ENCODE data around the gene SERPINC1. TPM values are rescaled to one million over a fixed set of nuclear protein-coding genes. Genes with fewer than 3 reads are reported as not detected.
A peak's percentile ranks its signal among the peaks of the same experiment; 100 is the strongest.

Gene SERPINC1
- total and polyA plus RNA-seq, 2 of the 13 experiments (the other 11 are each of a cell fraction or from before 2014, with no cell fraction given) = 142 to 205 TPM

DNA sequence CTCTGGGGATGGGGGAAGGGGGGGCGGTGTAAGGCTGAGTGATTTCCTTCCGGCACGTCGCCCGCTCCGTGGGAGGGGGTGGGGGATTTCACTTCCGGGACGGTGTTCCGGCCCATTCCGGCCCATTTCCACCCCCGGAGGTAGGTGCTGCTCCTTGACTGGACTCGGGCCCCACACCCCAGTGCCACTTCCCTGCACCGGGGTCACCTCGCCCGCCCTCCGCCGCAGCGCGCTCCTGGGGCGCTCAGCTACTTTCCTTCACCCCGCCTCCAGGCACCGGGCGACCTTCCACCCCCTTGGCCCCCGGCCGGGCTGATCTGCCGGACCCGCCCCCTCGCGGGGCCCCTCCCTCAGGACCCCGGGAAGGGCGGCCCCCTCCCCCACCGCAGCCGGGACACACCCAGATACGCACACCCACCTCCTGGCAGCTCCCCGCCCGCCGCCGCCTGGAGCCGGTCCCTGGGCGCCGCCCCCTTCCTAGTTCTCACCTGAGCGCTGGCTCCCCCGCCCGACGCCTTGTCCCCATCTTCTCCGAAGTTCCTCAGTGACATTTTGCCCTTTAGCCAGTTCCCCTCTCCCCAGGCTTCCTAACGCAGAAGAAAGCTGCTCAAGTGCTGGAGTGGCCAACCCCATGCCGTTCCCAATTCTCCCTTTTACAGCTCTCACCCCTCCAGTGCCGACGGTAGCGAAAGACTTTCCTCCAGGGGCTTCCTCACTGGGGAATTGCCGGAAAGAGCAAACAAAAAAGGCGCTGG, 48.7 kb downstream of the SERPINC1 start, which contains the start of gene ZBTB37 (continued):
- TF ChIP-seq KLF9 (CRISPR knock-in tag; IDR thresholded peaks at IDR 0.05; ENCODE audit: low read depth) (peak; percentile 65; the same call in 1 of the 2 replicates), MTF2 (CRISPR knock-in tag; IDR thresholded peaks at IDR 0.05; ENCODE audit: borderline replicate concordance) (no peak), PHF21A (CRISPR knock-in tag; IDR thresholded peaks at IDR 0.05) (peak; percentile 55; the same call in 1 of the 2 replicates), IRX3 (CRISPR knock-in tag; IDR thresholded peaks at IDR 0.05; ENCODE audit: borderline replicate concordance, low read depth) (no peak), PHF8 (CRISPR knock-in tag; IDR thresholded peaks at IDR 0.05) (peak; percentile 86), ZNF33A (CRISPR knock-in tag; IDR thresholded peaks at IDR 0.05; ENCODE audit: borderline replicate concordance) (0 out of 2 replicates have a peak, but pooled peaks have one; percentile 77), ELF1 (CRISPR knock-in tag; IDR thresholded peaks at IDR 0.05) (peak; percentile 47), ELF4 (CRISPR knock-in tag; IDR thresholded peaks at IDR 0.05; ENCODE audit: borderline replicate concordance) (peak; percentile 75), CHCHD3 (CRISPR knock-in tag; IDR thresholded peaks at IDR 0.05) (no peak), ZNF713 (CRISPR knock-in tag; IDR thresholded peaks at IDR 0.05) (no peak), ZBTB7A (CRISPR knock-in tag; IDR thresholded peaks at IDR 0.05) (peak; percentile 62; the same call in 1 of the 2 replicates)
- TF ChIP-seq, protein P1, sequence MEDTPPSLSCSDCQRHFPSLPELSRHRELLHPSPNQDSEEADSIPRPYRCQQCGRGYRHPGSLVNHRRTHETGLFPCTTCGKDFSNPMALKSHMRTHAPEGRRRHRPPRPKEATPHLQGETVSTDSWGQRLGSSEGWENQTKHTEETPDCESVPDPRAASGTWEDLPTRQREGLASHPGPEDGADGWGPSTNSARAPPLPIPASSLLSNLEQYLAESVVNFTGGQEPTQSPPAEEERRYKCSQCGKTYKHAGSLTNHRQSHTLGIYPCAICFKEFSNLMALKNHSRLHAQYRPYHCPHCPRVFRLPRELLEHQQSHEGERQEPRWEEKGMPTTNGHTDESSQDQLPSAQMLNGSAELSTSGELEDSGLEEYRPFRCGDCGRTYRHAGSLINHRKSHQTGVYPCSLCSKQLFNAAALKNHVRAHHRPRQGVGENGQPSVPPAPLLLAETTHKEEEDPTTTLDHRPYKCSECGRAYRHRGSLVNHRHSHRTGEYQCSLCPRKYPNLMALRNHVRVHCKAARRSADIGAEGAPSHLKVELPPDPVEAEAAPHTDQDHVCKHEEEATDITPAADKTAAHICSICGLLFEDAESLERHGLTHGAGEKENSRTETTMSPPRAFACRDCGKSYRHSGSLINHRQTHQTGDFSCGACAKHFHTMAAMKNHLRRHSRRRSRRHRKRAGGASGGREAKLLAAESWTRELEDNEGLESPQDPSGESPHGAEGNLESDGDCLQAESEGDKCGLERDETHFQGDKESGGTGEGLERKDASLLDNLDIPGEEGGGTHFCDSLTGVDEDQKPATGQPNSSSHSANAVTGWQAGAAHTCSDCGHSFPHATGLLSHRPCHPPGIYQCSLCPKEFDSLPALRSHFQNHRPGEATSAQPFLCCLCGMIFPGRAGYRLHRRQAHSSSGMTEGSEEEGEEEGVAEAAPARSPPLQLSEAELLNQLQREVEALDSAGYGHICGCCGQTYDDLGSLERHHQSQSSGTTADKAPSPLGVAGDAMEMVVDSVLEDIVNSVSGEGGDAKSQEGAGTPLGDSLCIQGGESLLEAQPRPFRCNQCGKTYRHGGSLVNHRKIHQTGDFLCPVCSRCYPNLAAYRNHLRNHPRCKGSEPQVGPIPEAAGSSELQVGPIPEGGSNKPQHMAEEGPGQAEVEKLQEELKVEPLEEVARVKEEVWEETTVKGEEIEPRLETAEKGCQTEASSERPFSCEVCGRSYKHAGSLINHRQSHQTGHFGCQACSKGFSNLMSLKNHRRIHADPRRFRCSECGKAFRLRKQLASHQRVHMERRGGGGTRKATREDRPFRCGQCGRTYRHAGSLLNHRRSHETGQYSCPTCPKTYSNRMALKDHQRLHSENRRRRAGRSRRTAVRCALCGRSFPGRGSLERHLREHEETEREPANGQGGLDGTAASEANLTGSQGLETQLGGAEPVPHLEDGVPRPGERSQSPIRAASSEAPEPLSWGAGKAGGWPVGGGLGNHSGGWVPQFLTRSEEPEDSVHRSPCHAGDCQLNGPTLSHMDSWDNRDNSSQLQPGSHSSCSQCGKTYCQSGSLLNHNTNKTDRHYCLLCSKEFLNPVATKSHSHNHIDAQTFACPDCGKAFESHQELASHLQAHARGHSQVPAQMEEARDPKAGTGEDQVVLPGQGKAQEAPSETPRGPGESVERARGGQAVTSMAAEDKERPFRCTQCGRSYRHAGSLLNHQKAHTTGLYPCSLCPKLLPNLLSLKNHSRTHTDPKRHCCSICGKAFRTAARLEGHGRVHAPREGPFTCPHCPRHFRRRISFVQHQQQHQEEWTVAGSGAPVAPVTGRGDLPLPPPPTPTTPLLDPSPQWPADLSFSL (CRISPR knock-in tag; IDR thresholded peaks at IDR 0.05) = 0 out of 2 replicates have a peak, but pooled peaks have one; percentile 36
- TF ChIP-seq, protein P2, sequence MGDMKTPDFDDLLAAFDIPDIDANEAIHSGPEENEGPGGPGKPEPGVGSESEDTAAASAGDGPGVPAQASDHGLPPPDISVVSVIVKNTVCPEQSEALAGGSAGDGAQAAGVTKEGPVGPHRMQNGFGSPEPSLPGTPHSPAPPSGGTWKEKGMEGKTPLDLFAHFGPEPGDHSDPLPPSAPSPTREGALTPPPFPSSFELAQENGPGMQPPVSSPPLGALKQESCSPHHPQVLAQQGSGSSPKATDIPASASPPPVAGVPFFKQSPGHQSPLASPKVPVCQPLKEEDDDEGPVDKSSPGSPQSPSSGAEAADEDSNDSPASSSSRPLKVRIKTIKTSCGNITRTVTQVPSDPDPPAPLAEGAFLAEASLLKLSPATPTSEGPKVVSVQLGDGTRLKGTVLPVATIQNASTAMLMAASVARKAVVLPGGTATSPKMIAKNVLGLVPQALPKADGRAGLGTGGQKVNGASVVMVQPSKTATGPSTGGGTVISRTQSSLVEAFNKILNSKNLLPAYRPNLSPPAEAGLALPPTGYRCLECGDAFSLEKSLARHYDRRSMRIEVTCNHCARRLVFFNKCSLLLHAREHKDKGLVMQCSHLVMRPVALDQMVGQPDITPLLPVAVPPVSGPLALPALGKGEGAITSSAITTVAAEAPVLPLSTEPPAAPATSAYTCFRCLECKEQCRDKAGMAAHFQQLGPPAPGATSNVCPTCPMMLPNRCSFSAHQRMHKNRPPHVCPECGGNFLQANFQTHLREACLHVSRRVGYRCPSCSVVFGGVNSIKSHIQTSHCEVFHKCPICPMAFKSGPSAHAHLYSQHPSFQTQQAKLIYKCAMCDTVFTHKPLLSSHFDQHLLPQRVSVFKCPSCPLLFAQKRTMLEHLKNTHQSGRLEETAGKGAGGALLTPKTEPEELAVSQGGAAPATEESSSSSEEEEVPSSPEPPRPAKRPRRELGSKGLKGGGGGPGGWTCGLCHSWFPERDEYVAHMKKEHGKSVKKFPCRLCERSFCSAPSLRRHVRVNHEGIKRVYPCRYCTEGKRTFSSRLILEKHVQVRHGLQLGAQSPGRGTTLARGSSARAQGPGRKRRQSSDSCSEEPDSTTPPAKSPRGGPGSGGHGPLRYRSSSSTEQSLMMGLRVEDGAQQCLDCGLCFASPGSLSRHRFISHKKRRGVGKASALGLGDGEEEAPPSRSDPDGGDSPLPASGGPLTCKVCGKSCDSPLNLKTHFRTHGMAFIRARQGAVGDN (CRISPR knock-in tag; IDR thresholded peaks at IDR 0.05) = peak; percentile 53
- TF ChIP-seq, protein P3, sequence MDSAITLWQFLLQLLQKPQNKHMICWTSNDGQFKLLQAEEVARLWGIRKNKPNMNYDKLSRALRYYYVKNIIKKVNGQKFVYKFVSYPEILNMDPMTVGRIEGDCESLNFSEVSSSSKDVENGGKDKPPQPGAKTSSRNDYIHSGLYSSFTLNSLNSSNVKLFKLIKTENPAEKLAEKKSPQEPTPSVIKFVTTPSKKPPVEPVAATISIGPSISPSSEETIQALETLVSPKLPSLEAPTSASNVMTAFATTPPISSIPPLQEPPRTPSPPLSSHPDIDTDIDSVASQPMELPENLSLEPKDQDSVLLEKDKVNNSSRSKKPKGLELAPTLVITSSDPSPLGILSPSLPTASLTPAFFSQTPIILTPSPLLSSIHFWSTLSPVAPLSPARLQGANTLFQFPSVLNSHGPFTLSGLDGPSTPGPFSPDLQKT (CRISPR knock-in tag; IDR thresholded peaks at IDR 0.05; ENCODE audit: borderline replicate concordance) = 0 out of 2 replicates have a peak, but pooled peaks have one; percentile 40

Data from HepG2 (cell line).